A549 (cell line): ENCODE data around the gene SMR3B. TPM values are rescaled to one million over a fixed set of nuclear protein-coding genes. Genes with fewer than 3 reads are reported as not detected.

Source experiments
- ATAC-seq, 2 experiments: fragments of 200-7000 bp in 1 of 2; fragments of >200 bp in 1 of 2; cut with Nextera tagmentation in 1 of 2; cut with Tn5 transposase in 1 of 2; 3 replicates each; pipeline versions ENCODE4 v1.8.0 to v1.9.1; 2018 to 2020; ENCODE audit warnings: mild to moderate bottlenecking in 1 of 2, moderate library complexity in 1 of 2
- CTCF ChIA-PET: fragments of 300-600 bp; sonication (Branson Sonifier 250); formaldehyde crosslinking; extraction: SDS; loops from one replicate; lab custom pipeline; 2021; ENCODE audit warnings: antibody characterized with exemption, inconsistent platforms; lab: Yijun Ruan, JAX
- POLR2A ChIA-PET: fragments of 350-600 bp; formaldehyde crosslinking; extraction: SDS; loops from one replicate; lab custom pipeline; 2021; ENCODE audit warnings: antibody characterized with exemption, inconsistent platforms; lab: Yijun Ruan, JAX
- DNase-seq, 2 experiments: peaks; one replicate each; pipeline versions ENCODE4 v3.0.0 to v3.0.0-alpha.2; 2011 to 2016; ENCODE audit warnings: low read depth in 1 of 2, low spot score in 1 of 2
- FAIRE-seq: peaks from 2 replicates; lab custom pipeline; 2011; peaks lifted over from hg19 to GRCh38; lab: Jason Lieb, UNC
- H3K27ac ChIP-seq, 2 experiments: fragments of >200 bp; sonication (Bioruptor Twin); formaldehyde crosslinking; 3 replicates each; pipeline ENCODE4 v1.5.1; 2016 to 2017
- H3K4me1 ChIP-seq: fragments of >200 bp; sonication (Bioruptor Twin); formaldehyde crosslinking; 3 replicates; pipeline ENCODE4 v1.6.1; 2016
- H3K4me2 ChIP-seq: fragments of >200 bp; sonication (Bioruptor Twin); formaldehyde crosslinking; 3 replicates; pipeline ENCODE4 v1.6.1; 2016
- H3K4me3 ChIP-seq: fragments of >200 bp; sonication (Bioruptor Twin); formaldehyde crosslinking; 3 replicates; pipeline ENCODE4 v1.5.1; 2016
- H3K9me3 ChIP-seq: fragments of >200 bp; sonication (Bioruptor Twin); formaldehyde crosslinking; 3 replicates; pipeline ENCODE4 v1.6.1; 2016
- BCL3 ChIP-seq: fragments of >200 bp; sonication (Bioruptor Twin); formaldehyde crosslinking; IDR thresholded peaks from 3 replicates; pipeline ENCODE4 v1.6.1; 2016
- BHLHE40 ChIP-seq: IDR thresholded peaks from 2 replicates; pipeline ENCODE4 v1.6.1; 2012; ENCODE audit warnings: low read depth, low read length, inconsistent platforms
- CBX8 ChIP-seq: fragments of 200-600 bp; sonication (generic); IDR thresholded peaks from 2 replicates; pipeline ENCODE4 v1.6.1; 2016
- CHD4 ChIP-seq: fragments of 200-600 bp; sonication (generic); IDR thresholded peaks from 2 replicates; pipeline ENCODE4 v1.6.1; 2016; ENCODE audit warnings: antibody characterized with exemption, mild to moderate bottlenecking, borderline replicate concordance
- FOSL2 ChIP-seq, 2 experiments: fragments of 450-650 bp in 1 of 2; fragments of >200 bp in 1 of 2; sonication (Bioruptor Twin) in 1 of 2; formaldehyde crosslinking; IDR thresholded peaks; 2 replicates each; pipeline versions ENCODE4 v1.5.0 to v1.6.1; 2016 to 2020; ENCODE audit warnings: mild to moderate bottlenecking in 1 of 2, moderate library complexity in 1 of 2
- FOXS1 ChIP-seq: fragments of 250-450 bp; sonication (Bioruptor Pico); IDR thresholded peaks from 2 replicates; pipeline ENCODE4 v1.5.0; 2020; ENCODE audit warnings: mild to moderate bottlenecking, moderate library complexity
- GATA3 ChIP-seq: IDR thresholded peaks from 2 replicates; pipeline ENCODE4 v1.6.1; 2012; ENCODE audit warnings: borderline replicate concordance
- HDAC2 ChIP-seq: fragments of 200-600 bp; sonication (generic); IDR thresholded peaks from 2 replicates; pipeline ENCODE4 v1.6.1; 2016
- HOXA7 ChIP-seq: fragments of 250-450 bp; sonication (Bioruptor Pico); IDR thresholded peaks from 2 replicates; pipeline ENCODE4 v1.5.0; 2020; ENCODE audit warnings: mild to moderate bottlenecking, moderate library complexity
- MAZ ChIP-seq: fragments of 150-350 bp; IDR thresholded peaks from 2 replicates; pipeline ENCODE4 v1.6.1; 2014; ENCODE audit warnings: antibody characterized with exemption, low read depth, low read length, borderline replicate concordance
- MYC ChIP-seq: IDR thresholded peaks from 2 replicates; pipeline ENCODE4 v1.6.1; 2012; ENCODE audit warnings: mild to moderate bottlenecking, inconsistent platforms, low read length, improper control_type of control experiment, borderline replicate concordance
- NR3C1 ChIP-seq: fragments of >200 bp; sonication (Bioruptor Twin); formaldehyde crosslinking; IDR thresholded peaks from 3 replicates; pipeline ENCODE4 v1.6.1; 2017
- PHF8 ChIP-seq: fragments of 200-600 bp; sonication (generic); IDR thresholded peaks from 2 replicates; pipeline ENCODE4 v1.6.1; 2016; ENCODE audit warnings: low read depth, mild to moderate bottlenecking, antibody characterized with exemption, moderate library complexity, borderline replicate concordance
- RAD21 ChIP-seq, 2 experiments: fragments of >200 bp in 1 of 2; sonication (Bioruptor Twin) in 1 of 2; formaldehyde crosslinking in 1 of 2; IDR thresholded peaks in 1 of 2; conservative IDR thresholded peaks in 1 of 2; 2 replicates in 1 of 2; 3 replicates in 1 of 2; pipeline ENCODE4 v1.6.1; 2012 to 2018; ENCODE audit warnings: inconsistent platforms in 1 of 2
- RCOR1 ChIP-seq: fragments of 150-350 bp; IDR thresholded peaks from 2 replicates; pipeline ENCODE4 v1.6.1; 2014; ENCODE audit warnings: antibody characterized with exemption, low read length, low read depth
- TFCP2L1 ChIP-seq: fragments of 250-450 bp; sonication (Bioruptor Pico); IDR thresholded peaks from 2 replicates; pipeline ENCODE4 v1.5.0; 2021; ENCODE audit warnings: mild to moderate bottlenecking
- ZNF302 ChIP-seq: fragments of 250-450 bp; sonication (Bioruptor Pico); IDR thresholded peaks from 2 replicates; pipeline ENCODE4 v1.9.0; 2021; ENCODE audit warnings: inconsistent platforms, mild to moderate bottlenecking, moderate library complexity
- WGBS: methylation state at CpG from one replicate; pipeline ENCODE4 v1.1.6; 2017; ENCODE audit errors: missing lambda C conversion rate; 5-methylcytosine and 5-hydroxymethylcytosine counted together
- polyA minus RNA-seq: library from RNA; depleted of rRNA, polyadenylated mRNA; stranded (reverse); fragments of >200 nt; gene quantifications from 2 replicates; pipeline ENCODE4 v1.2.3, GENCODE V29; 2011; rRNA and poly(A)+ RNA removed
- polyA plus RNA-seq, 4 experiments: library from polyadenylated mRNA; depleted of rRNA in 3 of 4; stranded (reverse); fragments of >200 nt; fragmentation: RNase III in 1 of 4; extraction: RNeasy Plus Mini Kit Qiagen cat#74134 plus additional on column Dnase treatment in 1 of 4; gene quantifications; 2 replicates in 3 of 4; 3 replicates in 1 of 4; pipeline ENCODE4 v1.2.3, GENCODE V29; 2011 to 2017
- TF ChIP-seq, protein P1 (sequence below): fragments of >200 bp; sonication (Bioruptor Twin); formaldehyde crosslinking; IDR thresholded peaks from 3 replicates; pipeline ENCODE4 v1.5.1; 2016

The SMR3B gene
- polyA plus RNA-seq (2011; rRNA removed) (not detected in 2 replicates), polyA plus RNA-seq (2017; fragmentation: RNase III; extraction: RNeasy Plus Mini Kit Qiagen cat#74134 plus additional on column Dnase treatment) (not detected in 3 replicates), polyA minus RNA-seq (not detected in 2 replicates)
- not detected in 2 replicates for polyA plus RNA-seq (2012; cell fraction: cytosol; rRNA removed)
- polyA plus RNA-seq (2012; cell fraction: nucleus; rRNA removed) = not detected in 2 replicates

- Histone ChIP-seq H3K4me2 (no peak within 1 kb of the TSS), H3K9me3 (no peaks in the 10 kb centered on the region), H3K4me3 (no peak within 1 kb of the TSS), H3K4me1 (no peaks in the 10 kb centered on the region)
- no peak for ATAC-seq
- POLR2A ChIA-PET = no interaction called here
- DNase-seq = no peak
- CTCF ChIA-PET = no interaction called here
- TF ChIP-seq PHF8 = no peak
- no peak for TF ChIP-seq BCL3
- TF ChIP-seq, all 56 proteins: peak for 0
- FAIRE-seq = no peak
- no peak within 1 kb of the TSS for H3K27ac ChIP-seq
- WGBS = 37% methylated on average over 5 of the region's 5 CpGs
Measured at GRCh38 chr4:70382691-70383181, at the start of gene SMR3B. Gene SMR3B (plus strand): TSS chr4:70383131. CDS start chr4:70384511, 1,380 bp downstream.

- no peak for ATAC-seq
- 22% methylated on average over 3 of the region's 3 CpGs for WGBS
- no peak within 1 kb of the TSS for H3K4me3 ChIP-seq
- no peaks in the 10 kb centered on the region for H3K4me1 ChIP-seq
- POLR2A ChIA-PET = no interaction called here
- no peak within 1 kb of the TSS for H3K27ac ChIP-seq
- CTCF ChIA-PET = no interaction called here
- DNase-seq = no peak
- H3K9me3 ChIP-seq = no peaks in the 10 kb centered on the region
- TF ChIP-seq HDAC2 = no peak
- FAIRE-seq = no peak
- H3K4me2 ChIP-seq = no peak within 1 kb of the TSS
Measured at GRCh38 chr4:70334681-70335080, 48.2 kb upstream of the SMR3B start, which contains the start of gene CABS1. Gene CABS1 (plus strand): TSS chr4:70334981. CDS start chr4:70335040, 59 bp downstream.

DNA sequence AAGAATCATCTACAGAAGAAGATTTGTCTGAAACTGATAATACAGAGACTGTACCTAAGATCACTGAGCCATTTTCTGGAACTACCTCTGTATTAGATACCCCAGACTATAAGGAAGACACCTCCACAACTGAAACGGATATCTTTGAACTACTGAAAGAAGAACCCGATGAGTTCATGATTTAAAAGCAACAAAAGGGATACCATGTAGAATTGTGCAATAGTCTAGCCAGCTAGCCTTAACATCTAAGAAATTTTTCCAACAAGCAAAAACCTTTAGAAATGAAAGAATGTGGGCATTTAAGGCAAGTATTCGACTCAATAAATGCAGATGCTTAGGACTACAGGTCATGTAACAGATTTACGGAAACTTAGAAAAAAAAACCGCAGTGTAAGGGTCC lies 46.9 kb upstream of the SMR3B start:
- no peak for TF ChIP-seq HOXA7 (CRISPR knock-in tag)
- TF ChIP-seq, protein P1, sequence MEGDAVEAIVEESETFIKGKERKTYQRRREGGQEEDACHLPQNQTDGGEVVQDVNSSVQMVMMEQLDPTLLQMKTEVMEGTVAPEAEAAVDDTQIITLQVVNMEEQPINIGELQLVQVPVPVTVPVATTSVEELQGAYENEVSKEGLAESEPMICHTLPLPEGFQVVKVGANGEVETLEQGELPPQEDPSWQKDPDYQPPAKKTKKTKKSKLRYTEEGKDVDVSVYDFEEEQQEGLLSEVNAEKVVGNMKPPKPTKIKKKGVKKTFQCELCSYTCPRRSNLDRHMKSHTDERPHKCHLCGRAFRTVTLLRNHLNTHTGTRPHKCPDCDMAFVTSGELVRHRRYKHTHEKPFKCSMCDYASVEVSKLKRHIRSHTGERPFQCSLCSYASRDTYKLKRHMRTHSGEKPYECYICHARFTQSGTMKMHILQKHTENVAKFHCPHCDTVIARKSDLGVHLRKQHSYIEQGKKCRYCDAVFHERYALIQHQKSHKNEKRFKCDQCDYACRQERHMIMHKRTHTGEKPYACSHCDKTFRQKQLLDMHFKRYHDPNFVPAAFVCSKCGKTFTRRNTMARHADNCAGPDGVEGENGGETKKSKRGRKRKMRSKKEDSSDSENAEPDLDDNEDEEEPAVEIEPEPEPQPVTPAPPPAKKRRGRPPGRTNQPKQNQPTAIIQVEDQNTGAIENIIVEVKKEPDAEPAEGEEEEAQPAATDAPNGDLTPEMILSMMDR = no peak
- no peak for TF ChIP-seq RCOR1
- TF ChIP-seq, all 56 proteins: peak for 0
- ChIA-PET CTCF (interaction anchor here (1.3 kb wide), 1 partner anchor 11 kb away, joined by 3 read pairs; no protein-coding TSS in a partner anchor), POLR2A (no interaction called here)
- no peaks in the 10 kb centered on the region for H3K9me3 ChIP-seq
- no peak overlapping the region for H3K27ac ChIP-seq
- H3K4me1 ChIP-seq = no peaks in the 10 kb centered on the region
- WGBS = 20% methylated on average over 5 of the region's 5 CpGs
- ATAC-seq (no peak), DNase-seq (no peak), FAIRE-seq (no peak)
- no peak overlapping the region for H3K4me3 ChIP-seq
- no peak overlapping the region for H3K4me2 ChIP-seq

GRCh38 chr4:70337886-70338420 lies 45.0 kb upstream of the SMR3B start:
- no peak overlapping the region for H3K4me3 ChIP-seq
- no peak for TF ChIP-seq NR3C1
- no peak for TF ChIP-seq BHLHE40
- POLR2A ChIA-PET = no interaction called here
- ATAC-seq (no peak), FAIRE-seq (no peak), DNase-seq (no peak)
- no peak overlapping the region for H3K4me2 ChIP-seq
- H3K9me3 ChIP-seq = no peaks in the 10 kb centered on the region
- CTCF ChIA-PET = no interaction called here
- H3K27ac ChIP-seq = no peak overlapping the region
- no peaks in the 10 kb centered on the region for H3K4me1 ChIP-seq
- WGBS = 0% methylated on average over 1 of the region's 1 CpG

DNA sequence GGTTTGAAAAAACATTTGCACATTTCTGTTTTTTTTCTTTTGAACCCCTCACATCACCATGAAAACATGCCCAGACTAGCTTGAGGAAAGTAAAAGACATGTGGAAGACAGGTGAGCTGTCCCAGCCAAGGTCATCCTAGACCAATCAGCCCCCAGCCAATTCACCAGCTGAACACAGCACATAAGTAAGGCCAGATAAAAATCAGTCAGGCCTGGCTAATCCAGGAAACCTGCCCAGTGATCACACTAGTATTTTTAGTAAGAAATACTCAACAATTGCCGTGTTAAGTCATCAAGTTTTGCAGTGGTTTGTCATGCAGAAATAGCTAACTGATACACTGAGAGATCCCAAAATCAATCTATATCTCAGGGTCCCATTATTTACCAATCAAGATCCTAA lies 26.7 kb upstream of the SMR3B start:
- 0% methylated on average over 1 of the region's 1 CpG for WGBS
- ChIA-PET CTCF (no interaction called here), POLR2A (no interaction called here)
- Histone ChIP-seq H3K4me2 (no peak overlapping the region), H3K4me3 (no peak overlapping the region), H3K27ac (no peak overlapping the region), H3K4me1 (no peaks in the 10 kb centered on the region), H3K9me3 (no peaks in the 10 kb centered on the region)
- FAIRE-seq (no peak), DNase-seq (no peak), ATAC-seq (no peak)
- TF ChIP-seq BCL3 = no peak
- no peak for TF ChIP-seq MYC
- no peak for TF ChIP-seq RAD21 (conservative IDR thresholded peaks at IDR 0.05 in 1 of 2, IDR thresholded peaks at IDR 0.05 in 1 of 2)
- no peak for TF ChIP-seq MAZ
- TF ChIP-seq, protein P1 = no peak
- no peak for TF ChIP-seq CHD4
- TF ChIP-seq CBX8 = no peak
- TF ChIP-seq GATA3 = no peak
- TF ChIP-seq ZNF302 (CRISPR knock-in tag) = no peak
- TF ChIP-seq FOXS1 = no peak
- no peak for TF ChIP-seq FOSL2 (IDR thresholded peaks at IDR 0.05)
- no peak for TF ChIP-seq FOSL2 (CRISPR knock-in tag; IDR thresholded peaks at IDR 0.05)
- TF ChIP-seq HDAC2 = no peak
- no peak for TF ChIP-seq TFCP2L1 (CRISPR knock-in tag)
